Ectodermal cell (in vitro differentiated cells): Measurements from ENCODE around the gene CXCL1.

Source experiments
- H3K27ac ChIP-seq: 2 replicates; pipeline ENCODE4 v1.7.0; 2013; ENCODE audit warnings: mild to moderate bottlenecking, low read depth, low read length; ENCODE audit not compliant: insufficient read depth, poor library complexity, severe bottlenecking
- H3K27me3 ChIP-seq: 2 replicates; pipeline ENCODE4 v1.7.0; 2013; ENCODE audit warnings: mild to moderate bottlenecking, low read length; ENCODE audit not compliant: insufficient read depth, control insufficient read depth, poor library complexity, severe bottlenecking
- H3K36me3 ChIP-seq: one replicate; pipeline ENCODE4 v1.7.0; 2013; ENCODE audit warnings: low read length; ENCODE audit not compliant: control insufficient read depth, insufficient read depth
- H3K4me1 ChIP-seq: one replicate; pipeline ENCODE4 v1.7.0; 2013; ENCODE audit warnings: low read length; ENCODE audit not compliant: control insufficient read depth, insufficient read depth
- H3K4me3 ChIP-seq: 2 replicates; pipeline ENCODE4 v1.7.0; 2013; ENCODE audit warnings: low read depth, low read length, control low read depth; ENCODE audit not compliant: insufficient read depth
- H3K9me3 ChIP-seq: 2 replicates; pipeline ENCODE4 v1.7.0; 2013; ENCODE audit warnings: mild to moderate bottlenecking, low read length, moderate library complexity; ENCODE audit not compliant: control insufficient read depth
- WGBS, 2 experiments: methylation state at CpG; one replicate each; pipeline ENCODE4 v1.1.7; 2013; ENCODE audit warnings: missing lambda C conversion rate in 2 of 2; 5-methylcytosine and 5-hydroxymethylcytosine counted together

CXCL1 gene

GRCh38 chr4:73911746-73912145 lies 42.6 kb downstream of the CXCL1 start:
- H3K27ac ChIP-seq = no peak overlapping the region
- H3K9me3 ChIP-seq = no peaks in the 10 kb centered on the region
- H3K4me3 ChIP-seq = no peak overlapping the region
- H3K27me3 ChIP-seq = no peaks in the 10 kb centered on the region
- H3K4me1 ChIP-seq = no peaks in the 10 kb centered on the region
- no peaks in the 10 kb centered on the region for H3K36me3 ChIP-seq

- H3K27me3 ChIP-seq = no peaks in the 10 kb centered on the region
- H3K4me1 ChIP-seq = no peaks in the 10 kb centered on the region
- no peak overlapping the region for H3K27ac ChIP-seq
- 0% methylated on average over 1 of the region's 1 CpG for WGBS, 2 experiments
- no peak overlapping the region for H3K4me3 ChIP-seq
- H3K36me3 ChIP-seq = no peaks in the 10 kb centered on the region
- H3K9me3 ChIP-seq = no peaks in the 10 kb centered on the region
Observed at GRCh38 chr4:73912191-73912590, 43.0 kb downstream of the CXCL1 start.

- no peaks in the 10 kb centered on the region for H3K27me3 ChIP-seq
- WGBS, 2 experiments = 88% methylated on average over 1 of the region's 1 CpG
- no peaks in the 10 kb centered on the region for H3K4me1 ChIP-seq
- H3K4me3 ChIP-seq = no peak overlapping the region
- no peaks in the 10 kb centered on the region for H3K36me3 ChIP-seq
- no peak overlapping the region for H3K27ac ChIP-seq
- H3K9me3 ChIP-seq = no peaks in the 10 kb centered on the region
Observed at GRCh38 chr4:73914071-73914470, 44.9 kb downstream of the CXCL1 start.

- 100% methylated on average over 1 of the region's 1 CpG; no CpG with 5 or more reads in 1 of the 2 experiments for WGBS, 2 experiments
- Histone ChIP-seq H3K27me3 (no peaks in the 10 kb centered on the region), H3K9me3 (no peaks in the 10 kb centered on the region), H3K27ac (no peak overlapping the region), H3K36me3 (no peaks in the 10 kb centered on the region), H3K4me3 (no peak overlapping the region), H3K4me1 (no peaks in the 10 kb centered on the region)
Observed at GRCh38 chr4:73916172-73916925, 47.2 kb downstream of the CXCL1 start.

GRCh38 chr4:73917081-73917501 lies 47.9 kb downstream of the CXCL1 start:
- Histone ChIP-seq H3K4me1 (no peaks in the 10 kb centered on the region), H3K27ac (no peak overlapping the region), H3K27me3 (no peaks in the 10 kb centered on the region), H3K4me3 (no peak overlapping the region), H3K9me3 (no peaks in the 10 kb centered on the region), H3K36me3 (no peaks in the 10 kb centered on the region)
- 86 to 92% methylated on average over 2 of the region's 2 CpGs for WGBS, 2 experiments

GRCh38 chr4:73918058-73918457 lies 48.9 kb downstream of the CXCL1 start:
- no peaks in the 10 kb centered on the region for H3K4me1 ChIP-seq
- H3K4me3 ChIP-seq = no peak overlapping the region
- WGBS, 2 experiments = 82 to 95% methylated on average over 2 of the region's 2 CpGs
- H3K27ac ChIP-seq = no peak overlapping the region
- H3K36me3 ChIP-seq = no peaks in the 10 kb centered on the region
- H3K9me3 ChIP-seq = no peaks in the 10 kb centered on the region
- no peaks in the 10 kb centered on the region for H3K27me3 ChIP-seq

GRCh38 chr4:73919691-73920090 lies 50.5 kb downstream of the CXCL1 start:
- no peaks in the 10 kb centered on the region for H3K9me3 ChIP-seq
- H3K27me3 ChIP-seq = no peaks in the 10 kb centered on the region
- no peaks in the 10 kb centered on the region for H3K36me3 ChIP-seq
- H3K27ac ChIP-seq = no peak overlapping the region
- H3K4me3 ChIP-seq = no peak overlapping the region
- 90 to 95% methylated on average over 3 of the region's 3 CpGs for WGBS, 2 experiments
- no peaks in the 10 kb centered on the region for H3K4me1 ChIP-seq
